Measurements from ENCODE around the gene PCDHGA1.

GRCh38 chr5:141431286-141431685 is 101.0 kb downstream of the PCDHGA1 start:
- TF ChIP-seq CTCF (IDR thresholded peaks at IDR 0.05; ENCODE audit: poor library complexity) (no peak), EZH2 (IDR thresholded peaks at IDR 0.05; ENCODE audit: borderline replicate concordance) (no peak)

Data from hepatocyte (in vitro differentiated cells).